ENCODE measurements around the gene WLS. TPM values are rescaled to one million over a fixed set of nuclear protein-coding genes. Genes with fewer than 3 reads are reported as not detected.

Gene WLS
- total RNA-seq, 1 donor from 2014 or later, result 55.0 TPM

GRCh38 chr1:68103011-68103545 is 129.2 kb downstream of the WLS start:
- Histone ChIP-seq H3K4me3 (ENCODE audit: low read depth, low read length) (no peak overlapping the region), H3K27me3 (ENCODE audit: control insufficient read depth, insufficient read depth, low read length) (no peaks in the 10 kb centered on the region), H3K36me3 (ENCODE audit: control insufficient read depth, insufficient read depth, low read length) (no peaks in the 10 kb centered on the region)
- no peak for DNase-seq (ENCODE audit: low read depth)
- no peak for TF ChIP-seq CTCF (IDR thresholded peaks at IDR 0.05; ENCODE audit: insufficient read depth, low read length, poor library complexity, severe bottlenecking)

- Histone ChIP-seq H3K36me3 (ENCODE audit: control insufficient read depth, insufficient read depth, low read length) (no peaks in the 10 kb centered on the region), H3K4me3 (ENCODE audit: low read depth, low read length) (no peak overlapping the region), H3K27me3 (ENCODE audit: control insufficient read depth, insufficient read depth, low read length) (no peaks in the 10 kb centered on the region)
- no peak for DNase-seq (ENCODE audit: low read depth)
- no peak for TF ChIP-seq CTCF (IDR thresholded peaks at IDR 0.05; ENCODE audit: insufficient read depth, low read length, poor library complexity, severe bottlenecking)
Measured at GRCh38 chr1:68101829-68102228, 130.5 kb downstream of the WLS start.

DNA sequence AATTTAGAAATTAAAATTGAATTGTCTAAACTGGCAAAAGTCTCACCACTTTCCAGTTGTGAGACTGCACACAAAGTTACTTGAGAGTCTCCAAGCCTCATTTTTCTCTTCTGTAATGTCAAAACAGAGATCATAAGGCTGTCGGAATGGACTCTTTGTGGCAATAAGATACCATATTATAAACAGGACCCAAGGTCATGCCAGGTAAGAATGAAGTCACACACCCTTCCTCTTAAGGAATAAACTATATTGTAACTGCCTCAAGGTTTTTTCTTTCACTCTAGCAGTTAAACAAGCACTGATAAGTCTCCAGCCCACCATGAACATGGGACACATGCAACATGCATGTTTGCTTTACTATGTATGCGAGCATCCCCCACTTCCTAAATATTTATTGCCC is 131.8 kb downstream of the WLS start:
- no peaks in the 10 kb centered on the region for H3K27me3 ChIP-seq (ENCODE audit: control insufficient read depth, insufficient read depth, low read length)
- no peak for DNase-seq (ENCODE audit: low read depth)
- H3K36me3 ChIP-seq (ENCODE audit: control insufficient read depth, insufficient read depth, low read length), result no peaks in the 10 kb centered on the region
- no peak overlapping the region for H3K4me3 ChIP-seq (ENCODE audit: low read depth, low read length)
- TF ChIP-seq CTCF (IDR thresholded peaks at IDR 0.05; ENCODE audit: insufficient read depth, low read length, poor library complexity, severe bottlenecking), result no peak

GRCh38 chr1:68093737-68094136 is 138.6 kb downstream of the WLS start:
- no peaks in the 10 kb centered on the region for H3K27me3 ChIP-seq (ENCODE audit: control insufficient read depth, insufficient read depth, low read length)
- H3K4me3 ChIP-seq (ENCODE audit: low read depth, low read length), result no peak overlapping the region
- no peak for TF ChIP-seq CTCF (IDR thresholded peaks at IDR 0.05; ENCODE audit: insufficient read depth, low read length, poor library complexity, severe bottlenecking)
- no peak for DNase-seq (ENCODE audit: low read depth)
- H3K36me3 ChIP-seq (ENCODE audit: control insufficient read depth, insufficient read depth, low read length), result no peaks in the 10 kb centered on the region

DNA sequence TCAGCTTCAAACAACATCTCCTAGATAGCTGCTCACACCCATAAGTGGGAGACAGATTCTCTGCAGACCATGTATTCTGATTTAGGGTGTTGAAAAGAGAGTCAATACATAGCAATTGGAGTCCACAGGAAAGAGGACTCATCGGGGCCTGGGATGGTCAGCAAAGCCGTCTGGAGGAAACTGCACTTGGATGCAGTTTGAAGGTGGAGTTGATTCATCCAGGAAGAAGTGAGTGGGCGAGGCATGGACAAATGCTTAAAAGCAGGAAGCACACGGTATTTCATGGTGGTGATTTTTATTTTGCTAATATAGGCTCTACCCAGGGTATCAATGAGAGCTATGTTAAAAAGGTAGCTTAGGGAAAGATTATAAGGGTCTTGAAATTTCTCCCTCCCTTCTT is 145.1 kb downstream of the WLS start:
- Histone ChIP-seq H3K36me3 (ENCODE audit: control insufficient read depth, insufficient read depth, low read length) (no peaks in the 10 kb centered on the region), H3K4me3 (ENCODE audit: low read depth, low read length) (no peak overlapping the region), H3K27me3 (ENCODE audit: control insufficient read depth, insufficient read depth, low read length) (no peaks in the 10 kb centered on the region)
- DNase-seq (ENCODE audit: low read depth), result no peak
- TF ChIP-seq CTCF (IDR thresholded peaks at IDR 0.05; ENCODE audit: insufficient read depth, low read length, poor library complexity, severe bottlenecking), result no peak

- H3K4me3 ChIP-seq (ENCODE audit: low read depth, low read length), result no peak overlapping the region
- no peak for TF ChIP-seq CTCF (IDR thresholded peaks at IDR 0.05; ENCODE audit: insufficient read depth, low read length, poor library complexity, severe bottlenecking)
- no peaks in the 10 kb centered on the region for H3K36me3 ChIP-seq (ENCODE audit: control insufficient read depth, insufficient read depth, low read length)
- no peaks in the 10 kb centered on the region for H3K27me3 ChIP-seq (ENCODE audit: control insufficient read depth, insufficient read depth, low read length)
- no peak for DNase-seq (ENCODE audit: low read depth)
Measured at GRCh38 chr1:68085752-68086151, 146.6 kb downstream of the WLS start.
